ENCODE data around the gene MACF1. TPM values are rescaled to one million over a fixed set of nuclear protein-coding genes. Genes with fewer than 3 reads are reported as not detected.

Gene MACF1
- total RNA-seq, 2 experiments from 2014 or later = 248 to 252 TPM

DNA sequence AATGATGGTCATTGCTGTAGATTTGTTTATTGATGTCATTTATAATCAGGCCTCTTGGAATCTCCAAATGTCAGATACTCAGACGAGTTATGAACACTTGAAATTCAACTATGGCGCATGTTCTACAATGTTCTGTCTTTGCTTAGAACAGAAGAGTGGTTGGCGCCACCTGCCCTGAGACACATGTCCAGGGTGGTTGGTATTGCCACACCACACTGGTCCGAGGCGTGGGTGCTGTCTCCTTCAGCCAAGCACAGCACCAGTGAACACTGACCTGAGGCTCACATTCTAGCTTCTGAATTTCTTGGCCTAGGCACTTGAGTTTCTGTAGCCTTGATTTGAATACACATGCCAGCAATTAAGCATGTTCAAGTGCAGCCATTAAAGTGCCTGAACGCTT lies 276.8 kb downstream of the MACF1 start:
- no peak overlapping the region for H3K27ac Mint-ChIP-seq
- no peak overlapping the region for H3K27ac ChIP-seq (ENCODE audit: low read depth in 1 of 2, low read length in 2 of 2)
- no peaks in the 10 kb centered on the region for H3K4me1 ChIP-seq (ENCODE audit: insufficient read depth, low read length)
- no peaks in the 10 kb centered on the region for H3K9me3 Mint-ChIP-seq
- peaks cover 83% of the 10 kb centered on the region for H3K36me3 ChIP-seq (ENCODE audit: insufficient read depth, low read length)
- intact Hi-C loops (cut with DNase I, micrococcal nuclease) = no loop called here
- no peaks in the 10 kb centered on the region for H3K27me3 ChIP-seq (ENCODE audit: control insufficient read depth in 1 of 2, insufficient read depth in 2 of 2, low read length in 2 of 2)
- POLR2A ChIA-PET = no interaction called here
- H3K27me3 Mint-ChIP-seq = no peaks in the 10 kb centered on the region
- ATAC-seq (ENCODE audit: poor library complexity) (no peak), DNase-seq (no peak)
- no peak overlapping the region for H3K4me3 Mint-ChIP-seq
- CTCF ChIA-PET = no interaction called here
- H3K4me3 ChIP-seq (ENCODE audit: low read length) = no peak overlapping the region
- no peaks in the 10 kb centered on the region for H3K9me3 ChIP-seq (ENCODE audit: control insufficient read depth in 1 of 2, insufficient read depth in 1 of 2, low read length in 2 of 2)
- TF ChIP-seq, protein P1, sequence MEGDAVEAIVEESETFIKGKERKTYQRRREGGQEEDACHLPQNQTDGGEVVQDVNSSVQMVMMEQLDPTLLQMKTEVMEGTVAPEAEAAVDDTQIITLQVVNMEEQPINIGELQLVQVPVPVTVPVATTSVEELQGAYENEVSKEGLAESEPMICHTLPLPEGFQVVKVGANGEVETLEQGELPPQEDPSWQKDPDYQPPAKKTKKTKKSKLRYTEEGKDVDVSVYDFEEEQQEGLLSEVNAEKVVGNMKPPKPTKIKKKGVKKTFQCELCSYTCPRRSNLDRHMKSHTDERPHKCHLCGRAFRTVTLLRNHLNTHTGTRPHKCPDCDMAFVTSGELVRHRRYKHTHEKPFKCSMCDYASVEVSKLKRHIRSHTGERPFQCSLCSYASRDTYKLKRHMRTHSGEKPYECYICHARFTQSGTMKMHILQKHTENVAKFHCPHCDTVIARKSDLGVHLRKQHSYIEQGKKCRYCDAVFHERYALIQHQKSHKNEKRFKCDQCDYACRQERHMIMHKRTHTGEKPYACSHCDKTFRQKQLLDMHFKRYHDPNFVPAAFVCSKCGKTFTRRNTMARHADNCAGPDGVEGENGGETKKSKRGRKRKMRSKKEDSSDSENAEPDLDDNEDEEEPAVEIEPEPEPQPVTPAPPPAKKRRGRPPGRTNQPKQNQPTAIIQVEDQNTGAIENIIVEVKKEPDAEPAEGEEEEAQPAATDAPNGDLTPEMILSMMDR (IDR thresholded peaks at IDR 0.05) = no peak
- no peaks in the 10 kb centered on the region for H3K4me1 Mint-ChIP-seq (ENCODE audit: low read depth)
- peaks cover 80% of the 10 kb centered on the region for H3K36me3 Mint-ChIP-seq (ENCODE audit: low read depth)

DNA sequence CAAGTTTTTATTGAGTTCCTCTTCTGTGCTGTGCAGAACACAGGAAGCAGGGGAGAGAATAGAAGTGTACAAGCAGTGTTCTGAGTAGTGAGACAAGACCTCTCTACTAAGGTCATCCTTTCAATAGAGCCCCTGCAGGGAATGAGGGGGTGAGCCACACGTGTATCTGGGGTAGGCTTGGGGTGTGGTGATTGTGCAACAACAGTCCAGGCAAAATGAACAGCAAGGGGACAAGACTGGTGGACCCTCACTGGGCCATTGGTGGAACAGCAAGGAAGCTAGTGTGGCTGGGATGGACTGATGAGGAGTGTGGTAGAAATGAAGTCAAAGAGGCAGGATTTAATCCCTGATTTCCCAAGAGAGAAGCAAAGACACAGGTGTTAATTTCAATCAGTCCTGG lies 278.8 kb downstream of the MACF1 start:
- H3K9me3 Mint-ChIP-seq = no peaks in the 10 kb centered on the region
- CTCF ChIA-PET = no interaction called here
- no peak overlapping the region for H3K4me3 Mint-ChIP-seq
- Histone ChIP-seq H3K36me3 (ENCODE audit: insufficient read depth, low read length) (peaks cover 77% of the 10 kb centered on the region), H3K27me3 (ENCODE audit: control insufficient read depth in 1 of 2, insufficient read depth in 2 of 2, low read length in 2 of 2) (no peaks in the 10 kb centered on the region), H3K27ac (ENCODE audit: low read depth in 1 of 2, low read length in 2 of 2) (no peak overlapping the region), H3K9me3 (ENCODE audit: control insufficient read depth in 1 of 2, insufficient read depth in 1 of 2, low read length in 2 of 2) (no peaks in the 10 kb centered on the region), H3K4me1 (ENCODE audit: insufficient read depth, low read length) (no peaks in the 10 kb centered on the region), H3K4me3 (ENCODE audit: low read length) (no peak overlapping the region)
- TF ChIP-seq, protein P1 (IDR thresholded peaks at IDR 0.05) = no peak
- intact Hi-C loops (cut with DNase I, micrococcal nuclease) = no loop called here
- POLR2A ChIA-PET = no interaction called here
- H3K27ac Mint-ChIP-seq = no peak overlapping the region
- H3K27me3 Mint-ChIP-seq = no peaks in the 10 kb centered on the region
- no peaks in the 10 kb centered on the region for H3K4me1 Mint-ChIP-seq (ENCODE audit: low read depth)
- DNase-seq (no peak), ATAC-seq (ENCODE audit: poor library complexity) (no peak)
- peaks cover 84% of the 10 kb centered on the region for H3K36me3 Mint-ChIP-seq (ENCODE audit: low read depth)

DNA sequence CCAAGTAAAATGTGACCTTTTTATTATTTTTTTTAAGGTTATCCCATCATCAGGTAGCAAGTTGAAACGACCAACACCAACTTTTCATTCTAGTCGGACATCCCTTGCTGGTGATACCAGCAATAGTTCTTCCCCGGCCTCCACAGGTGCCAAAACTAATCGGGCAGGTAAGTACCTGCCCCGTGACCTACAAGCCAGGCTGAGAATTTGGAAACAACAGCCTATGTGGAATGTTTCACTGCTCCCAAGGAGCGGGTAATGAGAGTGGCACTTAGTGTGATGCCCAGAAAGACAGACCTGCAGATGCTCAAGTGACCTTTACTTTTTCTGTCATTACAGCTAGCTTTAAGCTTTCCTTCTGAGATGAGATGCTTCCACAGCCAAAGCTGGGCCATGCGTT lies 280.1 kb downstream of the MACF1 start:
- intact Hi-C loops (cut with DNase I, micrococcal nuclease) = no loop called here
- Histone ChIP-seq H3K4me3 (ENCODE audit: low read length) (no peak overlapping the region), H3K27ac (ENCODE audit: low read depth in 1 of 2, low read length in 2 of 2) (no peak overlapping the region), H3K36me3 (ENCODE audit: insufficient read depth, low read length) (peaks cover 64% of the 10 kb centered on the region), H3K4me1 (ENCODE audit: insufficient read depth, low read length) (no peaks in the 10 kb centered on the region), H3K27me3 (ENCODE audit: control insufficient read depth in 1 of 2, insufficient read depth in 2 of 2, low read length in 2 of 2) (no peaks in the 10 kb centered on the region), H3K9me3 (ENCODE audit: control insufficient read depth in 1 of 2, insufficient read depth in 1 of 2, low read length in 2 of 2) (no peaks in the 10 kb centered on the region)
- POLR2A ChIA-PET = no interaction called here
- ATAC-seq (ENCODE audit: poor library complexity) (no peak), DNase-seq (no peak)
- TF ChIP-seq, protein P1 (IDR thresholded peaks at IDR 0.05) = no peak
- peaks cover 73% of the 10 kb centered on the region for H3K36me3 Mint-ChIP-seq (ENCODE audit: low read depth)
- no peaks in the 10 kb centered on the region for H3K9me3 Mint-ChIP-seq
- CTCF ChIA-PET = no interaction called here
- no peak overlapping the region for H3K27ac Mint-ChIP-seq
- H3K4me1 Mint-ChIP-seq (ENCODE audit: low read depth) = no peaks in the 10 kb centered on the region
- H3K27me3 Mint-ChIP-seq = no peaks in the 10 kb centered on the region
- H3K4me3 Mint-ChIP-seq = no peak overlapping the region
